Spleen (tissue), 7 donors: ENCODE results near the gene MCC.

Experiments
- POLR2A ChIP-seq, 3 donors: fragments of 450-650 bp; IDR thresholded peaks; one replicate each; pipeline ENCODE4 v1.5.1; 2017; ENCODE audit warnings: antibody characterized with exemption in 3 of 3, mild to moderate bottlenecking in 1 of 3
- POLR2AphosphoS5 ChIP-seq, 3 donors: sonication (generic); formaldehyde crosslinking; IDR thresholded peaks; one replicate each; pipeline ENCODE4 v1.5.1; 2017; ENCODE audit warnings: antibody characterized with exemption in 3 of 3
- TF ChIP-seq, protein P1 (sequence below), 11 experiments: fragments of 200-600 bp in 7 of 11; fragments of 450-650 bp in 4 of 11; sonication (generic) in 4 of 11; IDR thresholded peaks in 8 of 11; conservative IDR thresholded peaks in 3 of 11; 1 replicate in 7 of 11; 2 replicates in 4 of 11; pipeline versions ENCODE4 v1.4.0 to v1.8.0; 2016 to 2021; ENCODE audit warnings: antibody characterized with exemption in 11 of 11, inconsistent platforms in 4 of 11, mild to moderate bottlenecking in 1 of 11
- donor health status: DM: no; HTN: no; CAD: no; lungs with moderate emphysema.
- donor health status: DM: no; HTN: no; CAD: no.
- donor health status: DM: no; HTN: no; CAD: no.

DNA sequence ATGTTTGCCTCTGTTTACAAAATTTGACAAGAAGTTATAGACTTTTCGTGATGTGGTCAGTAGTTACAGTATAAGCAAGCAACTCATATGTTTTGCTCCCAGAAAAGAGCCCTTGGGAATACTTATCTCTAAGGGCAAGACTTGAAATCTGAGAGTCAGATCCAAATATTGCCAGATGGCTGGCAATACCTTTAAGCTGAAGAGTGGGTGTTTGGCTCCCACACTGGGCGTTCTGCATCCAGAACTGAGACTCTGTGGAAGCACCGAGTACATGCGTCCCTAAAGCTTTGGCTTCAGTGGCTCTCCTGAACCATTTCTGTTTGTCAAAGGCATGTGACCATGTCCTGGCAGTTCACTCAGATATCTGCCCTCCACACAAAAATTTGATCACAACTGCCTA lies 317.5 kb downstream of the MCC start:
- TF ChIP-seq POLR2A (IDR thresholded peaks at IDR 0.05) (no peak), POLR2AphosphoS5 (IDR thresholded peaks at IDR 0.05) (no peak)
- TF ChIP-seq, protein P1, sequence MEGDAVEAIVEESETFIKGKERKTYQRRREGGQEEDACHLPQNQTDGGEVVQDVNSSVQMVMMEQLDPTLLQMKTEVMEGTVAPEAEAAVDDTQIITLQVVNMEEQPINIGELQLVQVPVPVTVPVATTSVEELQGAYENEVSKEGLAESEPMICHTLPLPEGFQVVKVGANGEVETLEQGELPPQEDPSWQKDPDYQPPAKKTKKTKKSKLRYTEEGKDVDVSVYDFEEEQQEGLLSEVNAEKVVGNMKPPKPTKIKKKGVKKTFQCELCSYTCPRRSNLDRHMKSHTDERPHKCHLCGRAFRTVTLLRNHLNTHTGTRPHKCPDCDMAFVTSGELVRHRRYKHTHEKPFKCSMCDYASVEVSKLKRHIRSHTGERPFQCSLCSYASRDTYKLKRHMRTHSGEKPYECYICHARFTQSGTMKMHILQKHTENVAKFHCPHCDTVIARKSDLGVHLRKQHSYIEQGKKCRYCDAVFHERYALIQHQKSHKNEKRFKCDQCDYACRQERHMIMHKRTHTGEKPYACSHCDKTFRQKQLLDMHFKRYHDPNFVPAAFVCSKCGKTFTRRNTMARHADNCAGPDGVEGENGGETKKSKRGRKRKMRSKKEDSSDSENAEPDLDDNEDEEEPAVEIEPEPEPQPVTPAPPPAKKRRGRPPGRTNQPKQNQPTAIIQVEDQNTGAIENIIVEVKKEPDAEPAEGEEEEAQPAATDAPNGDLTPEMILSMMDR (IDR thresholded peaks at IDR 0.05 in 8 of 11, conservative IDR thresholded peaks at IDR 0.05 in 3 of 11): no peak
